Left lobe of liver (tissue), 2 donors: ENCODE data around the gene NUTM2F. TPM values are rescaled to one million over a fixed set of nuclear protein-coding genes. Genes with fewer than 3 reads are reported as not detected.
"Not testable (repeated sequence)": the region's sequence is repeated elsewhere in the genome, so short reads cannot be mapped to it uniquely, and the experiment has no call there.

ENCODE experiments used
- ATAC-seq: fragments of 200-7000 bp; cut with Tn5 transposase; one replicate; pipeline ENCODE4 v1.9.1; 2020; ENCODE audit warnings: mild to moderate bottlenecking, moderate library complexity
- DNase-seq: peaks from one replicate; pipeline ENCODE4 v3.0.0-alpha.2; 2020; ENCODE audit warnings: low spot score
- total RNA-seq: library from RNA; stranded (reverse); gene quantifications from one replicate; pipeline ENCODE4 v1.2.1, GENCODE V29; 2021
- donor health status: DM: no; HTN: no; CAD: no; lungs with moderate emphysema.
- donor health status: DM: no; HTN: yes; CAD: no.

The NUTM2F gene, protein sequence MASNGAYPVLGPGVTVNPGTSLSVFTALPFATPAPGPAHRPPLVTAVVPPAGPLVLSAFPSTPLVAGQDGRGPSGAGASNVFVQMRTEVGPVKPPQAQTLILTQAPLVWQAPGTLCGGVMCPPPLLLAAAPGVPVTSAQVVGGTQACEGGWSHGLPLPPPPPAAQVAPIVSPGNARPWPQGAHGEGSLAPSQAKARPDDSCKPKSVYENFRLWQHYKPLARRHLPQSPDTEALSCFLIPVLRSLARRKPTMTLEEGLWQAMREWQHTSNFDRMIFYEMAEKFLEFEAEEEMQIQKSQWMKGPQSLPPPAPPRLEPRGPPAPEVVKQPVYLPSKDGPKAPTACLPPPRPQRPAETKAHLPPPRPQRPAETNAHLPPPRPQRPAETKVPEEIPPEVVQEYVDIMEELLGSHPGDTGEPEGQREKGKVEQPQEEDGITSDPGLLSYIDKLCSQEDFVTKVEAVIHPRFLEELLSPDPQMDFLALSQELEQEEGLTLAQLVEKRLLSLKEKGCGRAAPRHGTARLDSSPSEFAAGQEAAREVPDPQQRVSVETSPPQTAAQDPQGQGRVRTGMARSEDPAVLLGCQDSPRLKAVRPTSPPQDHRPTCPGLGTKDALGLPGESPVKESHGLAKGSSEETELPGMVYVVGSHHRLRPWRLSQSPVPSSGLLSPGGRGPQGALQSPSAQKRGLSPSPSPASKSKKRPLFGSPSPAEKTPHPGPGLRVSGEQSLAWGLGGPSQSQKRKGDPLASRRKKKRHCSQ
- total RNA-seq, result 0.08 TPM

GRCh38 chr9:94328544-94328943 is at the start of gene NUTM2F:
Gene NUTM2F (minus strand): TSS chr9:94328644. CDS start chr9:94328623, 21 bp downstream.
- DNase-seq, ATAC-seq: not testable (repeated sequence)

- peak; percentile 57 for ATAC-seq
- DNase-seq, result not testable (repeated sequence)
These were observed 46.8 kb upstream of the NUTM2F start for GRCh38 chr9:94375197-94375596.

DNA sequence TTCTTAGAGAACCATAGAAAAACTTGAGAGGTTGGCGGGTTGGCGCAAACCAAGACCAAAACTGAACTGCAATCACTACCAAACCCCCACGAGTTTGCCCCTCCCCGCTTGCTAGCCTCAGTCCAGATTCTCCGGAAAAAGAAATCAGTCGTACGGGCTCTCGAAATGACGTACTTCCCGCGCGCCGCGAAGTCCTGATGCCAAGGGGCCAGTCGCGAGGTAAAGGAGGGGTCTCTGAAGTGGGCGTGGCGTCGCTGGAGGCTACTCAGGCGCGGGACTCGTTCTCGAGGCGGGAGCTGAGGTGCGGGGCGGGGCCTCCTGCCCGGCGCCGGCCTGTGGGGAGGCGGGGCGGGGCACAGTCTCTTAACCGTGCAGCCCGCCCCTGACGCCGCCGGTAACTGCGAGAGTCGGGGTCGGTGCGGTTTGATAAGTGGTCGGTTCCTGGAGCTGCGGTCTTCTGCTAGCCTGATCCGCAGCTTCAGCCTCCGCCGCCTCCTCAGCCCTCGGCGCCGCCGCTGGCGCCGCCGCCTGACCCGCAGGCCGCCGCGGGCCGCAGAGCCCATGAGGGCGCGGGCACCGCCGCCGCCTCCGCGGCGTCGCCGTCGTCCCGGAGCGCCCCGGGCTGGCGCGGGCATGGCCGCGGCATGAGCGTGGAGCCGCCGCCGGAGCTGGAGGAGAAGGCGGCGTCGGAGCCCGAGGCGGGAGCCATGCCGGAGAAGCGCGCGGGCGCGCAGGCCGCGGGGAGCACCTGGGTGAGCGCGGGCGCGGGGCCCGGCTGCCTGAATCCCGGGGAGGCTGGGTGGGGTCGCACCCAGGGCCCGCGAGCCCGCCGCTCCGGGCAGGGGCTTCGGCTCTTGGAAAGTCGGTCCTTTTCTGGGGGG is 46.0 kb upstream of the NUTM2F start:
- DNase-seq (peak; percentile 94), ATAC-seq (peak; percentile 99)

DNA sequence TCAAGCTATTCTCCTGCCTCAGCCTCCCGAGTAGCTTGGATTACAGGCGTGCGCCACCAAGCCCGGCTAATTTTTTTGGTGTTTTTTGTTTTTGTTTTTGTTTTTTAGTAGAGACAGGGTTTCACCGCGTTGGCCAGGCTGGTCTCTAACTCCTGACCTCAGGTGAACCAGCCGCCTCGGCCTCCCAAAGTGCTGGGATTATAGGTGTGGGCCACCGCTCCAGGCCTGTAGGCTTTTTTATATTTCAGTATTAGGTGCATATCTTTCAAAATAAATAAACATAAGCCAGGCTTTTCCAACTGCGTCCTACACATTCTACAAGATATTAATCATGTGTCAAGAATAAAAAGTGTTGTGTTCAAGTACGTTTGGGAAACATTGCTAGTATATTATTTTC is 45.3 kb upstream of the NUTM2F start:
- not testable (repeated sequence) for DNase-seq, ATAC-seq

- ATAC-seq, DNase-seq: not testable (repeated sequence)
These were observed 41.8 kb upstream of the NUTM2F start for GRCh38 chr9:94370266-94370665.

DNA sequence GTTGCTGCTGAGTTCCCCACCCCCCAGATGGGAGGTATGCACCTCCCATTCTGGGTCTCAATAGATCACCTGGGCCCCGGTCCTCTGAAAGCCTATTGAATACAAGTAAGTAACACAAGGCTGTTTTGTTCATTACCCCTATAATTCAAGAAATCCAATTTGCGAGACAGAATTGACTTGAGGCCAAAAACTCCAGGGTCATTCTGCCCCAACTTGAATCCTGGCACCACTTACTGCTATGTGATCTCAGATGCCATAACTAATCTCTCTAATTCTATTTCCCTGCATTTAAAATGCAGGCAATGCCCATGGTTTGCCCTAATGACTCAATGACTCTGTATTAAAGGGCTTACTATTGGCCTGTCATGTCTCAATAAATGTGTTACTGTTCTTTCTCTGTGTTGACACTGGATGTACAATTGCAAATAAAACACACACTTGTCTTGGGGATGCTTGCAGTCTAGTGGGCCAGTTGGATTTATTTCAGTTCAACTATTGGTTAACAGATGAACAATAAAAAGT is 35.7 kb upstream of the NUTM2F start:
- DNase-seq, ATAC-seq: not testable (repeated sequence)

GRCh38 chr9:94357158-94357557 is 28.7 kb upstream of the NUTM2F start:
- not testable (repeated sequence) for ATAC-seq

GRCh38 chr9:94351901-94352723 is 23.7 kb upstream of the NUTM2F start:
- ATAC-seq, DNase-seq: not testable (repeated sequence)

More at GRCh38 chr9:94357158-94357557, 28.7 kb upstream of the NUTM2F start:
- DNase-seq, result not testable (repeated sequence)

DNA sequence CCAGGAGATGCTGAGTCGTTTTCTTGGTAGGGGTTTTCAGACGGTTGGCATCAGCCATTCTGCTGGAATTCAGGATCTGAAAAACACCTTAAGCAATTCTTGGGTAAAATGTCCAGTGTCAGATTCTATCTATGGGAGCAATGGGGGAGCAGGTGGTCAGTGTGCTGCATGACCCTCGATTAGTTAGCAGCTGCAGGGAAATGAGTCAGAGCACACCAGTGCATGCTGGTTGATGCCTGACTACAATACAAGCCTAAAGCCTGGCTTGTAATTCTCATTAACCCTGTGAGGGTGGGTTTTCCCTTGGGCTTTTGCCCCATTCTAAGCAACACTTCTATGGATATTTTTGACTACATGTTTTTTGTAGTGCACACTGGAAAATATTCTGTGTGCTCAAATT is 20.3 kb upstream of the NUTM2F start:
- DNase-seq, ATAC-seq: not testable (repeated sequence)

GRCh38 chr9:94347451-94347850 is 19.0 kb upstream of the NUTM2F start:
- ATAC-seq, DNase-seq: not testable (repeated sequence)

GRCh38 chr9:94341703-94342102 is 13.3 kb upstream of the NUTM2F start:
- ATAC-seq, result not testable (repeated sequence)

DNA sequence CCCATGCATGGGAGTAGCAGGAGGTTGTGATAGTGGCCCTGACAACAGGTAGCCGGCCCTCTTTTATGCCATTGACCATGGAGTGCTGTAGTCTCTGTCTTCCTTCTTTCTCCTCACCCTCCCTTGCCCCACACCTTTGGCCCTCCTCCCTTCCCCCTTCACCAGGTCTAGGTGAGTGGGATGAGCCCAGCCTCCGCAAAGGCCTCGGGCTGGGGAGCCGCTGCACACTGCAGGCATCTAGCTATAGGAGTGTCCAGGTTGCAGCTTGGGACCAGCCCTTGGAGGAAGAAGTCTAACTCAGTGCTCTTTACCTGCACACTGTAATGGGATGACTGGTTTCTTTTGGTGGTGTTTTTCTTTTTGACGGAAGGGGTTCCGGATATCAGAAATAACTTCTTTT is 12.3 kb upstream of the NUTM2F start:
- not testable (repeated sequence) for ATAC-seq, DNase-seq

More at GRCh38 chr9:94341703-94342102, 13.3 kb upstream of the NUTM2F start:
- DNase-seq, result not testable (repeated sequence)

- DNase-seq, ATAC-seq: not testable (repeated sequence)
These were observed 11.2 kb upstream of the NUTM2F start for GRCh38 chr9:94339657-94340056.

DNA sequence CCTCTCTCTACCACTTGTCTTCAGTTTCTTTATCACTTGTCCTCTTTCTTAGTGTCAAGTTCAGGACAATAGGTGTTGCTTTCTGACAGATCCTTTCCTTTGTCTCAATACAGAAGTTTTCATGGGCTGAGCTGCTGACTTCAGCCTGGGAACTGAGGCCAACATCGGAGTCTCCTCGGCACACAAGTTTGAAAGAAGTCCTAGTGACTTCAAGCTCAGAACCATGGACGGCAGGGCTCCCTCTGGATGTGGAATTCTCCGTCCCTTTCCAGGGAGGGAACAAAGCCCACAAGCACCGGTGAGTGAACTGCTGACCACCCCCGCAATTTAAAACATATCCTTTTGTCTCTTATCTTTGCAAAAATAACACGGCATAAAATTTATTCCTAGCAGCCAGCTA is 10.3 kb upstream of the NUTM2F start:
- ATAC-seq, DNase-seq: not testable (repeated sequence)

GRCh38 chr9:94336445-94336844 is 8.0 kb upstream of the NUTM2F start:
- not testable (repeated sequence) for ATAC-seq, DNase-seq

- DNase-seq, result not testable (repeated sequence)
These were observed 2.9 kb downstream of the NUTM2F start for GRCh38 chr9:94325583-94325982.

DNA sequence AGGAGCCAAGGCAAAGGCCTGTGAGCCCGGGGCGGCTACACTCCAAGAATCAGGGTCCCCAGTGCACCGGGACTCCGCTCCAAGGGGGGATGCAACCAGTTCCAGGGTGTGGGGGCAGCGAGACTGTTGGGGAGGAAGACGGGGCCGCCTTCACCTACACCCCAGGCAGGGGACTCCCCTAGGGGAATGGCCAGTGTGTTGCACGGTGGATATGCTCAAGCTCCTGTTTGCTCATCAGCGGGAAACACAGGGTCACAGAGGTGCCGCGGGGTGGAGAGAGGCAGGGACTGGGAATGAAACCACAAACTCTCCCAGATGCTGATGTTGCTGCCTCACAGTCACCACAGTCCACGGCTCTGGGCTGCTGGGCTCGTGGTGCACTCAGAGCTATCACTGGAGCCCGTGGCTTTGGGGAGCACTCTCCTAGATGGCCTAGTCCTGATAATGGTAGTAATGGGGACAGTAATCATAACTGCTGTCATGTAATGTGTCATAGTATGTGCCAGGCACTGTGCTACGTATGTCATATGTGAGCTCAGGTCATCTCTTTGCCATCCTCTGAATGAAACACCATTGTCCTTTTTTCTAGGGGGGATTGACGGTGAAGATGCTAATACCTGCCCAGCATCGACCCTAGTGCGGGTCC is 5.2 kb downstream of the NUTM2F start:
- ATAC-seq, DNase-seq: not testable (repeated sequence)

More at GRCh38 chr9:94325583-94325982, 2.9 kb downstream of the NUTM2F start:
- ATAC-seq, result not testable (repeated sequence)

GRCh38 chr9:94322342-94322940 is 6.0 kb downstream of the NUTM2F start:
- DNase-seq, ATAC-seq: not testable (repeated sequence)
